GM21529 (cell line): ENCODE data around the gene DISC1.

Experiments
- ATAC-seq: cut with Tn5 transposase; IDR thresholded peaks from one replicate; pipeline ENCODE4 v1.9.1; 2021; ENCODE audit not compliant: unreplicated experiment

DISC1 gene

GRCh38 chr1:231972111-231972445 lies 345.5 kb downstream of the DISC1 start:
- ATAC-seq: no peak

- no peak for ATAC-seq
Observed at GRCh38 chr1:231973830-231974229, 347.2 kb downstream of the DISC1 start.

DNA sequence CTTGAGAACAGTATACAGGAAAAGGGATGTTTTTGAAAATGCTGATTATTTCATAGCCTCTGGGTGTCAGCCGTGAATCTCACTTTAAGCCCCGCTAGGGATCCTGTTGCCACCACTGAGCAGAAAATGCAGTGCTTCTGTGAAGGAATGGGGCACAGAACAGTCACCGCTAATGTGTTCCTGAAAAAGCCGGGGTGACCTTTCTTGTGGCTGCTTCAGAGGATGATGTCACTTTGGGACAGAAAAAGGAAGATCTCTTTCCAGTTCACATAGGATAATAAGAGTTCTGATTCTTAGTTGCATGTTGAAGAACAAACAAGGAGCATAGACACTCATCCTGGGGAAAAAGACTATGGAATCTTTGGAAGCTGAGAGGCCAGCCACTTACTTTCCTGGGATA lies 349.6 kb downstream of the DISC1 start:
- no peak for ATAC-seq

- ATAC-seq: no peak
Observed at GRCh38 chr1:231981675-231982074, 355.1 kb downstream of the DISC1 start.

- no peak for ATAC-seq
Observed at GRCh38 chr1:231982871-231983587, 356.4 kb downstream of the DISC1 start.

DNA sequence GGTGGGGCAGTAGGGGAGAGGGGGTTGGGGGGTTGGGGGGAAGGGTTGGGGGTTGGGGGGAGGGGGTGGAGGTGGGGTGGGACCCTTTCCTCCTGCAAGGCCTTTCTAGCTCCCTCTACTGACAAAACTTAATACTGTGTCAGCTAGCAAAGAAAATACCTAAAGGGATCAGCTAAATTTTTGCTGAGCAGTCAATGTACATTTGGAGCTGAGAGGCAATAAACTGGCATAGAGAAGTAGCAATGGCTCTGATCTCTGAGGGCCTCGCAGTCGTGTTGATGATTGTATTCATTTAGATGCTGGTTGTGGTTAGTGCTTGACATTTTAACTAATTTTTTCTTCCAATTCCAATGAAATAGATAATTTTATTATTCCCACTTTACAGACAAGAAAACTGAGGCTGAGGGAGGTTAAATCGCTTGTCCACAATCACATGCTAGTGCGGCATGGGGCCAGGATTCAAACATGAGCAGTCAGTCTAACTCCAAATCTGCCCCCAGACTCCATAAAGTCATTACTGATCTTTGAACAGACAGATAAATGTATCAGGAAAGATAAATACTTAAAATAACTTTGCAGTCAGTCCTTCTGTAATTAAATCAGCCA lies 357.1 kb downstream of the DISC1 start:
- no peak for ATAC-seq

GRCh38 chr1:231985296-231986023 lies 358.9 kb downstream of the DISC1 start:
- no peak for ATAC-seq

- no peak for ATAC-seq
Observed at GRCh38 chr1:231986631-231987336, 360.2 kb downstream of the DISC1 start.

- ATAC-seq: no peak
Observed at GRCh38 chr1:231990388-231990787, 363.8 kb downstream of the DISC1 start.

GRCh38 chr1:231991231-231991630 lies 364.6 kb downstream of the DISC1 start:
- no peak for ATAC-seq

- ATAC-seq: no peak
Observed at GRCh38 chr1:231993968-231994455, 367.4 kb downstream of the DISC1 start.

GRCh38 chr1:231998791-231999190 lies 372.2 kb downstream of the DISC1 start:
- no peak for ATAC-seq

GRCh38 chr1:232005300-232005699 lies 378.7 kb downstream of the DISC1 start:
- no peak for ATAC-seq

GRCh38 chr1:232009741-232010140 lies 383.2 kb downstream of the DISC1 start:
- ATAC-seq: no peak

GRCh38 chr1:232011961-232012360 lies 385.4 kb downstream of the DISC1 start:
- ATAC-seq: no peak

- ATAC-seq: no peak
Observed at GRCh38 chr1:232012773-232013386, 386.3 kb downstream of the DISC1 start.

DNA sequence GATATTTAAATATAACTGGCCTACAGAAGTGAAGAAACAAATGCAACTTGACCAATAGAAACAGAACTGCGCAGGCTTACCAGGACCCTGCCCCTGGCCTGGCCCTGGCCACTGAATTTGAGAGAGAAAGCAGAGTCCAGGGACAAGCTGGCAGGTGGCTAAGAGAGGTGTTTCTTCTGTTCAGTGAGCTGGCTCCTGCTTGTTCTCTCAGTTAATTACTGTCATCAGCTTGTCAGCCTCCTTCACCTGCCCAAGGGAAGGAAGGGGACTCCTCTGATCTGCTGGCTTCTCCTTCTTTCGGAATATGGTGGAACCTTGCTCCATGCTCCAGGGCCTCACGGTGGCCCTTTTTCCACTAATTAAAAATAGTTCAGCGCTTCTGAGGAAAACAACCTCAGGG lies 388.4 kb downstream of the DISC1 start:
- no peak for ATAC-seq

DNA sequence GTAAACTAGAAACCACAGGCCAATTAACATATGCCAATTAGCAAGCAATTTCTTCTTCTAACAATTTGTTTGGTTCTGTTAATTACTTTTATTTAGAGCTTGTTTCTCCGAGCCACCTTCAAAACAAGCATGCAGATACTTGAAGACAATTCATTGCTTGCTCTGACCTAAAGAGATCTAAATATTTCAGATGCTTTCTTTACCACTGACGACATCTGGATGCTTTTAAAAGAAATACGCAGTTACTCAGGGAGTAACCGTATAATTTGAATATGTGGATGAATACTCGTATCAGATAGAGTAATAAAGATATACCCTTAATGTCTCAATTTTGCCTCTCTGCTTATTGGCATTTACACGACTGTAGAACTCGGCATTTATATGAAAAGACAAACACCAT lies 390.0 kb downstream of the DISC1 start:
- no peak for ATAC-seq

GRCh38 chr1:232017057-232017456 lies 390.5 kb downstream of the DISC1 start:
- ATAC-seq: no peak

GRCh38 chr1:232017759-232018158 lies 391.2 kb downstream of the DISC1 start:
- ATAC-seq: no peak
